RWPE1 (cell line): Measurements from ENCODE around the gene H1-8.
A peak's percentile ranks its signal among the peaks of the same experiment; 100 is the strongest.

Experiments
- CTCF ChIA-PET: fragments of 350-600 bp; sonication (Branson Sonifier 250); formaldehyde crosslinking; extraction: SDS; loops from one replicate; lab custom pipeline; 2021; lab: Yijun Ruan, JAX
- POLR2A ChIA-PET: fragments of 400-600 bp; formaldehyde crosslinking; extraction: SDS; loops from one replicate; lab custom pipeline; 2020; ENCODE audit warnings: antibody characterized with exemption; ENCODE audit not compliant: low non-redundant PET; lab: Yijun Ruan, JAX
- DNase-seq: peaks from one replicate; pipeline ENCODE4 v3.0.0; 2012; ENCODE audit warnings: low spot score
- H3K27ac ChIP-seq: fragments of 450-650 bp; 2 replicates; pipeline ENCODE4 v1.5.1; 2017
- CTCF ChIP-seq: fragments of 450-650 bp; conservative IDR thresholded peaks from 2 replicates; pipeline ENCODE4 v1.5.1; 2017; ENCODE audit warnings: low read depth, mild to moderate bottlenecking

The H1-8 gene

GRCh38 chr3:129549006-129549800 is 6.2 kb downstream of the H1-8 start:
- ChIA-PET CTCF (interaction anchor here (0.6 kb wide), 1 partner anchor 16 kb away, joined by 3 read pairs; no protein-coding TSS in a partner anchor), POLR2A (no interaction called here)
- no peak for TF ChIP-seq CTCF

GRCh38 chr3:129549805-129550204 is 6.8 kb downstream of the H1-8 start:
- no peak for TF ChIP-seq CTCF
- CTCF ChIA-PET, result interaction anchor here (0.6 kb wide), 1 partner anchor 17 kb away, joined by 3 read pairs; no protein-coding TSS in a partner anchor
- H3K27ac ChIP-seq, result no peak overlapping the region
- POLR2A ChIA-PET, result no interaction called here
- DNase-seq, result no peak

More at GRCh38 chr3:129549006-129549800, 6.2 kb downstream of the H1-8 start:
- peak; percentile 60 for DNase-seq
- H3K27ac ChIP-seq, result no peak overlapping the region

- TF ChIP-seq CTCF, result no peak
Measured at GRCh38 chr3:129552287-129553050, 9.5 kb downstream of the H1-8 start.

GRCh38 chr3:129553171-129553570 is 10.2 kb downstream of the H1-8 start:
- DNase-seq, result no peak
- CTCF ChIA-PET, result no interaction called here
- H3K27ac ChIP-seq, result no peak overlapping the region
- POLR2A ChIA-PET, result no interaction called here
- TF ChIP-seq CTCF, result no peak

More at GRCh38 chr3:129552287-129553050, 9.5 kb downstream of the H1-8 start:
- POLR2A ChIA-PET, result no interaction called here
- no peak overlapping the region for H3K27ac ChIP-seq
- CTCF ChIA-PET, result no interaction called here
- DNase-seq, result no peak

- TF ChIP-seq CTCF, result no peak
- H3K27ac ChIP-seq, result no peak overlapping the region
- no peak for DNase-seq
- ChIA-PET POLR2A (no interaction called here), CTCF (no interaction called here)
Measured at GRCh38 chr3:129553719-129554118, 10.7 kb downstream of the H1-8 start.

GRCh38 chr3:129554356-129555152 is 11.6 kb downstream of the H1-8 start:
- CTCF ChIA-PET, result interaction anchor here (0.5 kb wide), 1 partner anchor 44 kb away, joined by 5 read pairs; no protein-coding TSS in a partner anchor
- H3K27ac ChIP-seq, result no peak overlapping the region
- TF ChIP-seq CTCF, result no peak
- POLR2A ChIA-PET, result no interaction called here
- no peak for DNase-seq
